Thyroid gland (tissue), 4 donors: ENCODE measurements around the gene BTNL8. TPM values are rescaled to one million over a fixed set of nuclear protein-coding genes. Genes with fewer than 3 reads are reported as not detected.

ENCODE experiments used
- DNase-seq, 2 donors: peaks; one replicate each; pipeline ENCODE4 v3.0.0-alpha.2; 2019
- H3K27ac ChIP-seq, 3 donors: fragments of 200-600 bp; sonication (generic); 1 replicate in 2 of 3; 2 replicates in 1 of 3; pipeline ENCODE4 v1.5.1; 2016 to 2019; ENCODE audit warnings: mild to moderate bottlenecking in 1 of 3, moderate library complexity in 1 of 3
- H3K27me3 ChIP-seq: fragments of 200-600 bp; sonication (generic); one replicate; pipeline ENCODE4 v1.5.1; 2019
- H3K36me3 ChIP-seq, 2 donors: fragments of 200-600 bp; sonication (generic); one replicate each; pipeline ENCODE4 v1.5.1; 2016 to 2019
- H3K4me1 ChIP-seq, 2 donors: fragments of 200-600 bp; sonication (generic); one replicate each; pipeline ENCODE4 v1.5.1; 2017 to 2019
- H3K4me3 ChIP-seq, 3 donors: fragments of 200-600 bp; sonication (generic); replicated peaks in 1 of 3; 1 replicate in 2 of 3; 2 replicates in 1 of 3; pipeline ENCODE4 v1.5.1; 2016; ENCODE audit warnings: mild to moderate bottlenecking in 1 of 3
- H3K9me3 ChIP-seq: fragments of 200-600 bp; sonication (generic); one replicate; pipeline ENCODE4 v1.5.1; 2017
- CTCF ChIP-seq, 6 experiments: fragments of 200-600 bp in 3 of 6; fragments of 450-650 bp in 3 of 6; sonication (generic) in 3 of 6; IDR thresholded peaks; one replicate each; pipeline ENCODE4 v1.5.1; 2016 to 2019; ENCODE audit warnings: antibody characterized with exemption in 6 of 6, mild to moderate bottlenecking in 2 of 6, inconsistent platforms in 1 of 6, moderate library complexity in 1 of 6
- POLR2A ChIP-seq, 2 donors: fragments of 450-650 bp; IDR thresholded peaks; one replicate each; pipeline ENCODE4 v1.6.1; 2017; ENCODE audit warnings: antibody characterized with exemption in 2 of 2, mild to moderate bottlenecking in 2 of 2, moderate library complexity in 1 of 2
- WGBS, 2 donors: methylation state at CpG; one replicate each; pipeline ENCODE4 v1.1.5; 2017; 5-methylcytosine and 5-hydroxymethylcytosine counted together
- intact Hi-C: fragments of 100-400 bp; cut with DNase I; formaldehyde crosslinking; loops from one replicate; pipeline ENCODE4 v1.15.1; 2023
- total RNA-seq, 4 donors: library from RNA; depleted of rRNA; stranded (reverse); fragments of >200 nt; gene quantifications; one replicate each; pipeline ENCODE4 v1.2.3, GENCODE V29; 2016

BTNL8 gene
- total RNA-seq, 4 donors from 2014 or later: 0.89 to 7.1 (median 2.8) TPM

GRCh38 chr5:180868960-180869359 lies 30.0 kb upstream of the BTNL8 start:
- 1 to 2% methylated on average over 3 of the region's 3 CpGs for WGBS, 2 donors
- Histone ChIP-seq H3K9me3 (no peaks in the 10 kb centered on the region), H3K27me3 (no peaks in the 10 kb centered on the region), H3K27ac (peak overlapping the region in 2 of 3 donors; percentile 59 to 65), H3K36me3 (no peaks in the 10 kb centered on the region), H3K4me3 (no peak overlapping the region), H3K4me1 (peaks cover 0 to 15% of the 10 kb centered on the region in 2 donors)
- intact Hi-C loops: loop anchor here (5.0 kb wide), 1 partner anchor 288 kb away; no protein-coding TSS in a partner anchor
- TF ChIP-seq POLR2A (IDR thresholded peaks at IDR 0.05) (no peak), CTCF (IDR thresholded peaks at IDR 0.05) (peak; percentile 66 to 95 (median 84))
- DNase-seq: peak; percentile 93 to 97

GRCh38 chr5:180869587-180869986 lies 29.4 kb upstream of the BTNL8 start:
- Histone ChIP-seq H3K36me3 (no peaks in the 10 kb centered on the region), H3K4me1 (peaks cover 0 to 15% of the 10 kb centered on the region in 2 donors), H3K27me3 (no peaks in the 10 kb centered on the region), H3K27ac (peak overlapping the region; percentile 50 to 65 (median 59)), H3K9me3 (no peaks in the 10 kb centered on the region), H3K4me3 (no peak overlapping the region)
- TF ChIP-seq POLR2A (IDR thresholded peaks at IDR 0.05) (peak in 1 of 2 donors; percentile 33), CTCF (IDR thresholded peaks at IDR 0.05) (no peak)
- WGBS, 2 donors: 16 to 31% methylated on average over 1 of the region's 1 CpG
- intact Hi-C loops: loop anchor here (5.0 kb wide), 1 partner anchor 288 kb away; no protein-coding TSS in a partner anchor
- peak; percentile 81 to 82 for DNase-seq

- peaks cover 0 to 15% of the 10 kb centered on the region in 2 donors for H3K4me1 ChIP-seq
- no peaks in the 10 kb centered on the region for H3K27me3 ChIP-seq
- DNase-seq: peak; percentile 21
- H3K36me3 ChIP-seq: no peaks in the 10 kb centered on the region
- H3K27ac ChIP-seq: peak overlapping the region; percentile 50 to 65 (median 59)
- intact Hi-C loops: no loop called here
- WGBS, 2 donors: 74 to 75% methylated on average over 16 of the region's 16 CpGs
- TF ChIP-seq CTCF (IDR thresholded peaks at IDR 0.05) (no peak), POLR2A (IDR thresholded peaks at IDR 0.05) (no peak)
- H3K4me3 ChIP-seq: no peak overlapping the region
- H3K9me3 ChIP-seq: no peaks in the 10 kb centered on the region
Measured at GRCh38 chr5:180870276-180871068, 28.5 kb upstream of the BTNL8 start.

- DNase-seq: peak; percentile 14 to 17
- H3K27ac ChIP-seq: no peak overlapping the region
- no peaks in the 10 kb centered on the region for H3K36me3 ChIP-seq
- TF ChIP-seq CTCF (IDR thresholded peaks at IDR 0.05) (no peak), POLR2A (IDR thresholded peaks at IDR 0.05) (no peak)
- peaks cover 0 to 15% of the 10 kb centered on the region in 2 donors for H3K4me1 ChIP-seq
- H3K4me3 ChIP-seq: no peak overlapping the region
- 90 to 95% methylated on average over 9 of the region's 9 CpGs for WGBS, 2 donors
- H3K27me3 ChIP-seq: no peaks in the 10 kb centered on the region
- intact Hi-C loops: no loop called here
- H3K9me3 ChIP-seq: no peaks in the 10 kb centered on the region
Measured at GRCh38 chr5:180872419-180872818, 26.5 kb upstream of the BTNL8 start.
